Hepatocyte (in vitro differentiated cells): Measurements from ENCODE around the gene OSR1. TPM values are rescaled to one million over a fixed set of nuclear protein-coding genes. Genes with fewer than 3 reads are reported as not detected.

ENCODE experiments used
- DNase-seq: peaks from one replicate; pipeline ENCODE4 v3.0.0-alpha.2; 2016; ENCODE audit warnings: low spot score
- H2AFZ ChIP-seq: fragments of 200-600 bp; sonication (generic); 2 replicates; pipeline ENCODE4 v1.6.0; 2016; ENCODE audit warnings: antibody characterized with exemption, mild to moderate bottlenecking
- H3K27ac ChIP-seq: fragments of 200-600 bp; sonication (generic); 2 replicates; pipeline ENCODE4 v1.5.1; 2016; ENCODE audit warnings: mild to moderate bottlenecking
- H3K27me3 ChIP-seq: fragments of 200-600 bp; sonication (generic); 2 replicates; pipeline ENCODE4 v1.6.1; 2016
- H3K36me3 ChIP-seq: fragments of 200-600 bp; sonication (generic); replicated peaks from 2 replicates; pipeline ENCODE4 v1.5.1; 2016; ENCODE audit warnings: low read depth; ENCODE audit not compliant: insufficient read depth
- H3K4me1 ChIP-seq: fragments of 200-600 bp; sonication (generic); 2 replicates; pipeline ENCODE4 v1.5.1; 2016; ENCODE audit warnings: mild to moderate bottlenecking, moderate library complexity; ENCODE audit not compliant: insufficient read depth
- H3K4me2 ChIP-seq: fragments of 200-600 bp; sonication (generic); 2 replicates; pipeline ENCODE4 v1.6.0; 2016
- H3K4me3 ChIP-seq: fragments of 200-600 bp; sonication (generic); 2 replicates; pipeline ENCODE4 v1.5.1; 2016; ENCODE audit warnings: mild to moderate bottlenecking
- H3K79me2 ChIP-seq: fragments of 200-600 bp; sonication (generic); 2 replicates; pipeline ENCODE4 v1.6.0; 2017; ENCODE audit warnings: mild to moderate bottlenecking
- H3K9me2 ChIP-seq: fragments of 200-600 bp; sonication (generic); replicated peaks from 2 replicates; pipeline ENCODE4 v1.6.0; 2017; ENCODE audit warnings: mild to moderate bottlenecking; ENCODE audit not compliant: insufficient read depth
- H3K9me3 ChIP-seq: fragments of 200-600 bp; sonication (generic); 2 replicates; pipeline ENCODE4 v1.5.1; 2016; ENCODE audit warnings: low read depth, mild to moderate bottlenecking
- H4K20me1 ChIP-seq: fragments of 200-600 bp; sonication (generic); 2 replicates; pipeline ENCODE4 v1.6.0; 2016; ENCODE audit warnings: mild to moderate bottlenecking; ENCODE audit not compliant: insufficient read depth, poor library complexity, severe bottlenecking
- EZH2 ChIP-seq: fragments of 200-600 bp; sonication (generic); IDR thresholded peaks from 2 replicates; pipeline ENCODE4 v1.6.1; 2016; ENCODE audit warnings: antibody characterized with exemption, mild to moderate bottlenecking, borderline replicate concordance
- EZH2phosphoT487 ChIP-seq: fragments of 200-600 bp; sonication (generic); IDR thresholded peaks from one replicate; pipeline ENCODE4 v1.6.1; 2018; ENCODE audit warnings: antibody characterized with exemption, mild to moderate bottlenecking, low read depth, moderate library complexity; ENCODE audit not compliant: unreplicated experiment, severe bottlenecking
- WGBS: methylation state at CpG from one replicate; pipeline ENCODE4 v1.1.6; 2016; ENCODE audit warnings: low lambda C conversion rate; ENCODE audit errors: missing lambda C conversion rate; 5-methylcytosine and 5-hydroxymethylcytosine counted together
- polyA plus RNA-seq: library from polyadenylated mRNA; unstranded; fragments of >200 nt; fragmentation: Nextera tagmentation; extraction: Ambion mirVana; gene quantifications from 2 replicates; pipeline ENCODE4 v1.2.1, GENCODE V29; 2016
- total RNA-seq: library from RNA; depleted of rRNA; stranded (reverse); fragments of >200 nt; gene quantifications from 2 replicates; pipeline ENCODE4 v1.2.3, GENCODE V29; 2014
- TF ChIP-seq, protein P1 (sequence below): fragments of 200-600 bp; sonication (generic); IDR thresholded peaks from 2 replicates; pipeline ENCODE4 v1.5.1; 2016; ENCODE audit warnings: antibody characterized with exemption, mild to moderate bottlenecking; ENCODE audit not compliant: poor library complexity

OSR1 gene
- total and polyA plus RNA-seq, 2 experiments from 2014 or later, result 19.8 to 45.7 TPM

DNA sequence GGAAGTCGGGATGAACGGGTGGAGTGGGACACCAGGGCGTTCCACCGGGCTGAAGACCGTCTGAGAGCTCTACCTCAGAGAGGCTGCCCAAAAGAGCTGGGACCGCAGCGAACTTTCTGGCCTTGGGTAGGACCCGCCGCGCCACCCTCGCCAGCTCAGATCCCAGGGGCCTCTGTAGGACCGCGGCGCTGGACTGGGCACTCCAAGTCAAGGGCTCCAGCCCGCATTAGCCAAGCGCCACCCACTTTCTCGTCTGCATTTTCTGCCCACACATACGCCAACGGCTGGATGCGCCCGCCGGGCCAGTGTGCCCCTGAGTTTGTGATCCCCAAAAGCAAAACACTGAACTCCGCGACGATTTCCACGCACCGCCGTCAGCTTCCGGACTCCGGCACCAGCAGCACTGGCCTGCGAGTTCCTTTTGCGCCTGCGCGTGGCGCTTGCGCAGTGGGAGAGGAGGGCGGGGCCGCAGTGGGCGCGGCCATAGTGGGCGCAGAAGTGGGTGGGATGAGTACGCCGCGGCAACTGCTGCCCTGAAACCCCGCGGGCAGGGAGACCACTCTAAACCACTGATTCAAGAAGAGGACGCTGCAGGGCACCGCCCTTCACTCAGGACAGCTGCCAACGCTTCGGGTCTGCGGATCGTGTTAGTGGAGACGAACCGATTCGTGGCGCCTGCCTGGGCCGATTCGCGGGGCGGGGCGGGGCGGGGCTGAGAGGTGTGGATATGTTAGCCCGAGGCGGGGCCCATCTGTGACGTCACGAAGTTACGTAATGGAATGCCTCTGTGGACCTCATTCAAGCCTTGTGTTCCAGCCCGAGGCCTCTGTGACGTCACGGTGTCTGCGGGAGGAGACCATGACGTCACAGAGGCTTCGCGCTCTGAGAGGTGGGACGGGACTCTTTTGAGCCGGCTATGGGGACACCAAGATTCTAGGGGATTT lies 10.5 kb downstream of the OSR1 start:
- DNase-seq, result peak; percentile 97
- Histone ChIP-seq H3K9me3 (no peaks in the 10 kb centered on the region), H3K27ac (peak overlapping the region; percentile 96), H3K79me2 (peaks cover 24% of the 10 kb centered on the region), H3K4me2 (peak overlapping the region; percentile 92), H3K36me3 (no peaks in the 10 kb centered on the region), H3K9me2 (no peaks in the 10 kb centered on the region), H2AFZ (peak overlapping the region; percentile 66), H3K4me1 (peaks cover 19% of the 10 kb centered on the region), H3K27me3 (peaks cover 22% of the 10 kb centered on the region), H3K4me3 (peak overlapping the region; percentile 93), H4K20me1 (no peaks in the 10 kb centered on the region)
- TF ChIP-seq, protein P1, sequence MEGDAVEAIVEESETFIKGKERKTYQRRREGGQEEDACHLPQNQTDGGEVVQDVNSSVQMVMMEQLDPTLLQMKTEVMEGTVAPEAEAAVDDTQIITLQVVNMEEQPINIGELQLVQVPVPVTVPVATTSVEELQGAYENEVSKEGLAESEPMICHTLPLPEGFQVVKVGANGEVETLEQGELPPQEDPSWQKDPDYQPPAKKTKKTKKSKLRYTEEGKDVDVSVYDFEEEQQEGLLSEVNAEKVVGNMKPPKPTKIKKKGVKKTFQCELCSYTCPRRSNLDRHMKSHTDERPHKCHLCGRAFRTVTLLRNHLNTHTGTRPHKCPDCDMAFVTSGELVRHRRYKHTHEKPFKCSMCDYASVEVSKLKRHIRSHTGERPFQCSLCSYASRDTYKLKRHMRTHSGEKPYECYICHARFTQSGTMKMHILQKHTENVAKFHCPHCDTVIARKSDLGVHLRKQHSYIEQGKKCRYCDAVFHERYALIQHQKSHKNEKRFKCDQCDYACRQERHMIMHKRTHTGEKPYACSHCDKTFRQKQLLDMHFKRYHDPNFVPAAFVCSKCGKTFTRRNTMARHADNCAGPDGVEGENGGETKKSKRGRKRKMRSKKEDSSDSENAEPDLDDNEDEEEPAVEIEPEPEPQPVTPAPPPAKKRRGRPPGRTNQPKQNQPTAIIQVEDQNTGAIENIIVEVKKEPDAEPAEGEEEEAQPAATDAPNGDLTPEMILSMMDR, result no peak
- TF ChIP-seq EZH2phosphoT487, result no peak
- TF ChIP-seq EZH2, result no peak
- 3% methylated on average over 72 of the region's 76 CpGs for WGBS

- 62% methylated on average over 6 of the region's 6 CpGs for WGBS
- H2AFZ ChIP-seq, result peak overlapping the region; percentile 66
Measured at GRCh38 chr2:19346983-19347618, 11.3 kb downstream of the OSR1 start.

DNA sequence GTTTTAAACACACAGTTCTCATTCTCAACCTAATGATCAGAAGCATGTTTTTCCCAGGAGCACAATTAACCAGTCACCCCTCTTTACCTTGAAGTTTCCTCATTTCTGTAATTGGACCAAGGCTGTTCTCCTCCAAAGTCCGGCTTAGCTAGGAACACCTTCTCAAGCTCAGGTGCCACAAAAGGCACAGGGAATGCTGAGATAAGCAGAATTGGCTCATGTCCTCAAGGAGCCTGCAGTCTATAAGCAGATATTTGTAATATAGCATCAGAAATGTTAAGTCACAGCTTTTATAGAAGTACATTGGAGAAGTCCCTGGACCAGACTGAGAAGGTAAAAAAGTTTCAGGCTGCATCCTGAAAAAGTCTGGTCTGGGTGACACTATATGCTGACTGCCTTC lies 20.7 kb downstream of the OSR1 start:
- H4K20me1 ChIP-seq, result no peaks in the 10 kb centered on the region
- no peak overlapping the region for H3K4me2 ChIP-seq
- WGBS, result 100% methylated on average over 1 of the region's 1 CpG
- no peaks in the 10 kb centered on the region for H3K9me3 ChIP-seq
- no peaks in the 10 kb centered on the region for H3K36me3 ChIP-seq
- H3K79me2 ChIP-seq, result no peaks in the 10 kb centered on the region
- H2AFZ ChIP-seq, result no peak overlapping the region
- DNase-seq, result no peak
- H3K4me1 ChIP-seq, result peaks cover 4% of the 10 kb centered on the region
- no peaks in the 10 kb centered on the region for H3K9me2 ChIP-seq
- H3K4me3 ChIP-seq, result no peak overlapping the region
- no peak overlapping the region for H3K27ac ChIP-seq
- no peaks in the 10 kb centered on the region for H3K27me3 ChIP-seq
- TF ChIP-seq, protein P1, result no peak
- TF ChIP-seq EZH2phosphoT487, result no peak
- TF ChIP-seq EZH2, result no peak

More at GRCh38 chr2:19346983-19347618, 11.3 kb downstream of the OSR1 start:
- H4K20me1 ChIP-seq, result no peaks in the 10 kb centered on the region
- H3K4me3 ChIP-seq, result peak overlapping the region; percentile 93
- peak overlapping the region; percentile 96 for H3K27ac ChIP-seq
- H3K9me3 ChIP-seq, result no peaks in the 10 kb centered on the region
- H3K27me3 ChIP-seq, result peaks cover 14% of the 10 kb centered on the region
- H3K4me2 ChIP-seq, result peak overlapping the region; percentile 92
- peaks cover 19% of the 10 kb centered on the region for H3K4me1 ChIP-seq
- TF ChIP-seq, protein P1, result no peak
- TF ChIP-seq EZH2, result no peak
- TF ChIP-seq EZH2phosphoT487, result no peak
- no peak for DNase-seq
- no peaks in the 10 kb centered on the region for H3K36me3 ChIP-seq
- H3K9me2 ChIP-seq, result no peaks in the 10 kb centered on the region
- peaks cover 16% of the 10 kb centered on the region for H3K79me2 ChIP-seq
